HG02885 (cell line): ENCODE results near the gene ADTRP.

Experiments used
- ATAC-seq: cut with Tn5 transposase; IDR thresholded peaks from one replicate; pipeline ENCODE4 v1.9.1; 2021; ENCODE audit warnings: mild to moderate bottlenecking; ENCODE audit not compliant: unreplicated experiment, poor library complexity

Gene ADTRP

DNA sequence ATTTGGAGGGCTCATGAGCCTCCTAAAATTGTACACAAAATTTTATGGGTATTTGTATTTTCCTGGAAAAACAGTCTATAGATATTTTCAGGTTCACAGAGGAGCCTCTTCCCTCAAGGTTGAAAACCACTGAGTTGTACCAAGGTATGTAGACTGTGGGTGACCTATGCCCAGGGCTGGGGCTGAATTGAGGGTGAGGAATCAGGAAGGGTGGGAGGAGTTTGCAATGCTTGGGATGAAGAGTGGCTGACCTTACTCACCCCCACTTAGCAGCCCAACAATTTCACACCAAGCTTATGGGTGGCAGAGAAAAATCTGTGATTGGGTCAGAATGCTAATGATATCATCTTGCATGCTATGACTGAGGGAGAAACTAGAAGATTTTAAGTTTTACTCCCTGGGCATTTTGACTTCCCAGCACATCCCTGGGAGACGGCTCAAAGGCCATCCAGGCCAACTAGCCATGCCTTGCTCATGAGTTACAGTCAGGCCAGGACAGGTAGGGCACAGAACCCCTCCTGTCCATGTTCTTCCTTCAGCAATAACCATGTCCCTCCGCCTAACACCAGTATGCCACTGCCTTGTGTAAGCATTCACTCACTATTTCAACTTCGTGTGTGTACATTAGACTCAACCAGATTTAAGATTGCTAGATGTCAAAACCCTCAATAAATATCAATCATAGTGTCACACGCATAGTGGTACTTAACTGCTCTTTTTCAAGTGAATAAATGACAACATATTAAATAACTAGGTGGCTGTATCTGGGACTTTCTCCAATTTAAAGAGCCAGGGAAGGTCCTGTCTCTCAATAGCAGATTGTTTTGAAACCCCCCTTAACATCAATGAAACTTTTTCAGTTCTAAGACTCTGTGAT lies 16.6 kb downstream of the ADTRP start:
- no peak for ATAC-seq

DNA sequence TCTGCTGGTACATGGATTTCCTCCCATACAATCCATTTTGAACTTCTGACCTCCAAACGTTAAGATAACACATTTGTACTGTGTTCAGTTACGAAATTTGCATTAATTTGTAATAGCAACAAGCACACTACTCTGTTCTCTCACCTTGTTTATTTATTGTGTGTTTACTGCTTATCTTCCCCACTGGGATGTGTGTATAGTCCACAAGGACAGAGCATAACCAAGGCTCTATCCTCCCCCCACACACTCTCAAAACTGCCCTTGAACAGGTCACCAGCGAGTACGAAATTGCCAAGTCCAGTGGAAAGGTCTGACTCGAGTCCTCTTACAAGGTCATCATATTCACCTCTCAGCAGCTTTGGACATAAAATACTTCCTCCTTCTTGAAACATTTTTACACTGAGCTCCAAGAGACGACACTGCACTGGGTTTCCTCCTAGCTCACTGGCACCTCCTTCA lies 18.6 kb downstream of the ADTRP start:
- ATAC-seq = no peak

- ATAC-seq = no peak
Observed at GRCh38 chr6:11758878-11759277, 19.7 kb downstream of the ADTRP start.

DNA sequence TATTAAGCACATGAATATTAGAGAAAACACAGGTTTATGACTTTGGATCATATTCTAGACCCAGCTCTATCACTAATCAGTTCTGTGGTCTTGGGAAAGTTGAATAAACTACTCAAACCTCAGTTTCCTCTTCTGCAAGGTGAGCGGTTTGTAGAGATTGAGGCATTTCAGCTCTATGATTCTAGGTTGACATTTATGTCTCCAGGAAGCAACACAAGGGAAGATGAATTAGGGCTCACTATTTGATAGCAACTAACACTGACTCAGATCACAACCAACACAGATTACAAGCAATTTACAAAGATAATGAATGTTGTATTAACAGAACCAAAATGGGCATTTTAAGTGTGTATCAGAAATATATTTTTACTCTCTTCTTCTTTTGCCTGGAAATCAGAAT lies 21.9 kb downstream of the ADTRP start:
- no peak for ATAC-seq

- no peak for ATAC-seq
Observed at GRCh38 chr6:11756292-11756691, 22.3 kb downstream of the ADTRP start.

DNA sequence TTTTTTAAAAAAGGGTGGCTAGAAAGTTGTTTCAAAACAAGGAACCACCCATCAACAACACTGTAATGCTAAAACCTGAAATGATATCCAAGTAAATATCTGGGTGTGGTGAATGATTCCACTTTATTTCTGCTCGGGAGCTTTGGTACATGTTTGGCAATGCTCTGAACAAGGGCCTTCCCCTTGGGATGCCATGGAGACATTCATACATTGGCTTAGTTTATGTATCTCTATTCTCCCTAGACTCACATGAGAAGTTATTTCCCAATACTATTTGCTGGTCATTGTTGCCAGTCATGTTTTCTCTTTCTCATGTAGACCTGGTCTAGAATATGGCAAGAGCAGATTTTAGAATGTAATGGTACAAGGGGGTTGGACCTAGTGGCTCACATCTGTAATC lies 22.9 kb downstream of the ADTRP start:
- ATAC-seq = no peak

GRCh38 chr6:11754625-11755271 lies 23.9 kb downstream of the ADTRP start:
- no peak for ATAC-seq

GRCh38 chr6:11753798-11754197 lies 24.8 kb downstream of the ADTRP start:
- ATAC-seq = no peak

GRCh38 chr6:11752360-11752759 lies 26.2 kb downstream of the ADTRP start:
- no peak for ATAC-seq

DNA sequence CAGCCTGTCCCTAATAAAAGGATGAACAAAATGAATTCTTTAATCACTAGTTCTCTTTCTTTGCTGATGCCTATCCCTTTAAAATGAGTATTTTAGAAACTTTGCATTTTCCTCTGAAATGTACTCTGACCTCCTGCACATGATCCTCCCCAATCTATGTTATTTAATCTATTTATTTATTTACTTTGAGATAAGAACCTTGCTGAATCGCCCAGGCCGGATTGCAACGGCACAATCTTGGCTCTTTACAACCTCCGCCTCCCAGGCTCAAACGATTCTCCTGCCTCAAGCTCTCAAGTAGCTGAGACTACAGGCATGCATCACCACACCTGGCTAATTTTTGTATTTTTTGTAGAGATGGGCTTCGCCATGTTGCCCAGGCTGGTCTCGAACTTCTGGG lies 27.9 kb downstream of the ADTRP start:
- ATAC-seq = no peak

- ATAC-seq = no peak
Observed at GRCh38 chr6:11748591-11749210, 29.9 kb downstream of the ADTRP start.

- no peak for ATAC-seq
Observed at GRCh38 chr6:11747021-11747420, 31.6 kb downstream of the ADTRP start.

- ATAC-seq = no peak
Observed at GRCh38 chr6:11744753-11745152, 33.9 kb downstream of the ADTRP start.

- ATAC-seq = no peak
Observed at GRCh38 chr6:11744101-11744500, 34.5 kb downstream of the ADTRP start.

GRCh38 chr6:11740875-11741274 lies 37.7 kb downstream of the ADTRP start:
- no peak for ATAC-seq

GRCh38 chr6:11738661-11739375 lies 39.8 kb downstream of the ADTRP start:
- no peak for ATAC-seq

GRCh38 chr6:11738234-11738633 lies 40.4 kb downstream of the ADTRP start:
- ATAC-seq = no peak

DNA sequence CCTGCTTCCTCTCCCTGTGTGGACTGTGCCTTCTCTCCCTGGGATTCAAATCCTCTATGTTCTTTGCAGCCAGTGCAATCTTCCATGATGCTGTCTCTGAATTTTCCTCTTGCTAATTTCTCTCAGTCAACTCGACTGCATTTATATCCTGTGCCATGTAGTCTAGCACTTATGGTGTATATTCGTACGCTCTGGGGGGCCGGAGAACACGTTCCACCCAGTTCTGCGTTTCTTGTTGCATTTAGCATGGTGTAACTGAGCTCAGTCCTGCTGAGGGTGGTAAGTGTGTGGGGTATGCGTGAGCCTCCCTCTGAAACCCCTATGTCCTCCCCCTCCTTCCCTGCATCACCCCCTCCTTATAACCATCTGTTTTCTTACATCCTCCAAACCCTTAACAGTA lies 42.0 kb downstream of the ADTRP start:
- ATAC-seq = no peak

DNA sequence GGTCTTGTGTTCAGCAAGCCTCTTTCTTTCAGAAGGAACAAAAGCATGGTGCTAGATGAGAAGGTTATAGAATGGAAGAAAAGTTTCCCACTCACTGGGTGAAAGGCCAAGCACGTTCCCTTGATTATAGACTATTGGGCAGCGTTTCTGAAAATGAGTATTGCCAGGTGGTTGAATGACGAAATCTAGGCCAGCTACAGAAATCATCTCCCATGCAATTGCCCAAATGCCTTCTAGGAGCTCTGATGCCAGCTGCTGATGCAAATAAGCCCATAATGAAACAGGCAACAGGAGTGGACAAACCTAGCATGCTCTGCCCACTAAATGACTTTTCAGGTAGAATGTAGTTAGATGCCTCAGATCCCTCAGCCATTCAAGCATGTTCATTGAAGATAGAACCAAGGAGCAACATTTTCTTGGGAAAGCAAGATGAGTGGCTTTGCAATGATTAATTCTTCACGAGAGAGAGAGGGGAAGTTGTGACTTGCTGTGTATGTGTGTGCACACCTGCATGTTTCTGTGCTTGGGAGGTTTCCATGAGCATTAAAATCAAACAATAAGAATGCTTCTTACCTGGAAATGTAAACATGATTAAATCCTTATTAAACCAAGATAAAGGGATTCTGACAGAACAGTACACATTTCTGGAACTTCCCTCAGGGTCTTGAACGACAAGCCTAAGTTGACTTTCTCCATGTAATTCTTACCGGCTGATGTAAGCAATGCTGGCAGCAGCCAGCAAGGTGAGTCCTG lies 43.6 kb downstream of the ADTRP start:
- ATAC-seq = no peak

DNA sequence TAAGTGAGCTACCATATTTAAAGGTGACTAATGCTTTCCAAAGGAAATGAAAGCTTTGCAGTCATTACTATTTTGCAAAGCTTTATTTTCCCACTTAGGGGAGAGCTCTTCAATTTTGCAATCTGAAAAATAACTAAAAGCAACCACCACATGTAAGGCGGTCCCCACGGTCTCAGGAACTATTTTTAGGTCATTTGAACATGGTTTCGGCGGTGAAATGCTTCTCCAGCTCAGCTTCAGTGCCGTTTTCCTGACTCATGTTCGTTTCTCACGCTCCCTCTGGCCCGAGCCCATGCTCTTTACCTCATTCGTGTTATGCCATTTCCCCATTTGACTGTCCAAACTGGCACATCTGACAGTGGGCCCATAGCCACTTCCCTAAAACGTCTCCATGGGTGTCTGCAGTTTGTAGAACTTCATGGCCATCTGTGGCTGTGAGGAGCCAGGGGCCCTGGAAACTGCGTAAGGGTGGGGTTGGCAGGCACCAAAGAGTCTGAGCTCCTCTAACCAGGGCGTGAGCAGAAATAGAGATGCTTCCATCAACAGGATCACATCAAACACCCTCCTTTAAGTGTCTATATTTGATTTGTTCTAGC lies 46.5 kb downstream of the ADTRP start:
- ATAC-seq = peak; percentile 66
